ENCODE measurements around the gene AGAP3. TPM values are rescaled to one million over a fixed set of nuclear protein-coding genes. Genes with fewer than 3 reads are reported as not detected.

The AGAP3 gene
- polyA plus RNA-seq, 1 donor (not counting 4 experiments of a cell fraction or from before 2014, with no cell fraction given): 64.3 TPM

- Histone ChIP-seq H4K20me1 (ENCODE audit: control insufficient read depth, extremely low read depth, insufficient read depth, low read length) (no peaks in the 10 kb centered on the region), H3K9me1 (ENCODE audit: control insufficient read depth, extremely low read depth, insufficient read depth, low read length) (no peaks in the 10 kb centered on the region), H3K36me3 (ENCODE audit: control insufficient read depth in 2 of 2, extremely low read depth in 1 of 2, insufficient read depth in 2 of 2, low read length in 2 of 2) (no peaks in the 10 kb centered on the region), H3K27me3 (ENCODE audit: control insufficient read depth, extremely low read depth, insufficient read depth, low read length) (peaks cover 21% of the 10 kb centered on the region), H3K9me3 (ENCODE audit: control insufficient read depth, low read depth, low read length) (no peaks in the 10 kb centered on the region), H3K4me3 (ENCODE audit: control insufficient read depth in 2 of 3, extremely low read depth in 1 of 3, insufficient read depth in 2 of 3, low read depth in 1 of 3, low read length in 3 of 3) (no peak overlapping the region), H3K27ac (ENCODE audit: control insufficient read depth, insufficient read depth, low read length) (no peak overlapping the region), H3K9ac (ENCODE audit: control insufficient read depth, extremely low read depth, insufficient read depth, low read length) (no peak overlapping the region), H3K4me2 (ENCODE audit: control insufficient read depth, extremely low read depth, insufficient read depth, low read depth, low read length) (no peak overlapping the region), H2AFZ (ENCODE audit: control insufficient read depth, low read length) (no peak overlapping the region), H3K79me2 (ENCODE audit: control insufficient read depth, insufficient read depth, low read length) (no peaks in the 10 kb centered on the region), H3K4me1 (ENCODE audit: control insufficient read depth, extremely low read depth, insufficient read depth, low read length) (no peaks in the 10 kb centered on the region)
- TF ChIP-seq EZH2 (IDR thresholded peaks at IDR 0.05; ENCODE audit: low read length) (no peak), CTCF (optimal IDR thresholded peaks at IDR 0.05 in 1 of 3, IDR thresholded peaks at IDR 0.05 in 1 of 3, conservative IDR thresholded peaks at IDR 0.05 in 1 of 3; ENCODE audit: extremely low read depth in 1 of 3, insufficient read depth in 2 of 3, low read length in 3 of 3) (no peak)
- no peak for DNase-seq (ENCODE audit: low read depth, low spot score)
- FAIRE-seq: no peak
- dilution Hi-C loops (cut with MboI; ENCODE audit: extremely low pct_ligation_motif_present, low sequenced_read_pairs): no loop called here
Measured at GRCh38 chr7:151185762-151186639, 99.7 kb downstream of the AGAP3 start.

- FAIRE-seq: no peak
- no peak within 1 kb of the TSS for H3K9ac ChIP-seq (ENCODE audit: control insufficient read depth, extremely low read depth, insufficient read depth, low read length)
- no peaks in the 10 kb centered on the region for H3K9me3 ChIP-seq (ENCODE audit: control insufficient read depth, low read depth, low read length)
- H3K36me3 ChIP-seq (ENCODE audit: control insufficient read depth in 2 of 2, extremely low read depth in 1 of 2, insufficient read depth in 2 of 2, low read length in 2 of 2): no peaks in the 10 kb centered on the region
- H3K27me3 ChIP-seq (ENCODE audit: control insufficient read depth, extremely low read depth, insufficient read depth, low read length): peaks cover 21% of the 10 kb centered on the region
- no peak for DNase-seq (ENCODE audit: low read depth, low spot score)
- H3K4me2 ChIP-seq (ENCODE audit: control insufficient read depth, extremely low read depth, insufficient read depth, low read depth, low read length): no peak within 1 kb of the TSS
- no peak within 1 kb of the TSS for H3K27ac ChIP-seq (ENCODE audit: control insufficient read depth, insufficient read depth, low read length)
- H3K79me2 ChIP-seq (ENCODE audit: control insufficient read depth, insufficient read depth, low read length): no peaks in the 10 kb centered on the region
- no peaks in the 10 kb centered on the region for H3K4me1 ChIP-seq (ENCODE audit: control insufficient read depth, extremely low read depth, insufficient read depth, low read length)
- dilution Hi-C loops (cut with MboI; ENCODE audit: extremely low pct_ligation_motif_present, low sequenced_read_pairs): no loop called here
- H3K9me1 ChIP-seq (ENCODE audit: control insufficient read depth, extremely low read depth, insufficient read depth, low read length): no peaks in the 10 kb centered on the region
- H2AFZ ChIP-seq (ENCODE audit: control insufficient read depth, low read length): no peak within 1 kb of the TSS
- no peak within 1 kb of the TSS for H3K4me3 ChIP-seq (ENCODE audit: control insufficient read depth in 2 of 3, extremely low read depth in 1 of 3, insufficient read depth in 2 of 3, low read depth in 1 of 3, low read length in 3 of 3)
- no peak for TF ChIP-seq EZH2 (IDR thresholded peaks at IDR 0.05; ENCODE audit: low read length)
- H4K20me1 ChIP-seq (ENCODE audit: control insufficient read depth, extremely low read depth, insufficient read depth, low read length): no peaks in the 10 kb centered on the region
Measured at GRCh38 chr7:151186640-151187408, 100.5 kb downstream of the AGAP3 start, which contains the start of gene ASB10. TSS of gene ASB10 (minus strand) at chr7:151187250. CDS start at chr7:151187130, 120 bp downstream.
